Measurements from ENCODE around the gene CTXN3.
"Not testable (repeated sequence)": the region's sequence is repeated elsewhere in the genome, so short reads cannot be mapped to it uniquely, and the experiment has no call there.

DNA sequence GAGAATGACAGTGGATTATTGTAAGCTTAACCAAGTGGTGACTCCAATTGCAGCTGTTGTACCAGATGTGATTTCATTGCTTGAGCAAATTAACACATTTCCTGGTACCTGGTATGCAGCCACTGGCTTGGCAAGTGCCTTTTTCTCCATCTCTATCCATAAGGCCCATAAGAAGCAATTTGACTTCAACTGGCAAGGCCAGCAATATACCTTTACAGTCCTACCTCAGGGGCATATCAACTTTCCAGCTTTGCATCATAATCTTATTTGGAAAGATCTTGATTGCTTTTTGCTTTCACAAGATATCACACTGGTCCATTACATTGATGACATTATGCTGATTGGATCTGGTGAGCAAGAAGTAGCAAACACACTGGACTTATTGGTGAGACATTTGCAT, 28.1 kb downstream of the CTXN3 start:
- TF ChIP-seq, protein P1, sequence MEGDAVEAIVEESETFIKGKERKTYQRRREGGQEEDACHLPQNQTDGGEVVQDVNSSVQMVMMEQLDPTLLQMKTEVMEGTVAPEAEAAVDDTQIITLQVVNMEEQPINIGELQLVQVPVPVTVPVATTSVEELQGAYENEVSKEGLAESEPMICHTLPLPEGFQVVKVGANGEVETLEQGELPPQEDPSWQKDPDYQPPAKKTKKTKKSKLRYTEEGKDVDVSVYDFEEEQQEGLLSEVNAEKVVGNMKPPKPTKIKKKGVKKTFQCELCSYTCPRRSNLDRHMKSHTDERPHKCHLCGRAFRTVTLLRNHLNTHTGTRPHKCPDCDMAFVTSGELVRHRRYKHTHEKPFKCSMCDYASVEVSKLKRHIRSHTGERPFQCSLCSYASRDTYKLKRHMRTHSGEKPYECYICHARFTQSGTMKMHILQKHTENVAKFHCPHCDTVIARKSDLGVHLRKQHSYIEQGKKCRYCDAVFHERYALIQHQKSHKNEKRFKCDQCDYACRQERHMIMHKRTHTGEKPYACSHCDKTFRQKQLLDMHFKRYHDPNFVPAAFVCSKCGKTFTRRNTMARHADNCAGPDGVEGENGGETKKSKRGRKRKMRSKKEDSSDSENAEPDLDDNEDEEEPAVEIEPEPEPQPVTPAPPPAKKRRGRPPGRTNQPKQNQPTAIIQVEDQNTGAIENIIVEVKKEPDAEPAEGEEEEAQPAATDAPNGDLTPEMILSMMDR (IDR thresholded peaks at IDR 0.05): not testable (repeated sequence)
- not testable (repeated sequence) for TF ChIP-seq ZFX (IDR thresholded peaks at IDR 0.05; ENCODE audit: borderline replicate concordance)
